Adrenal gland (tissue), 5 donors: Measurements from ENCODE around the gene DNMBP.

ENCODE experiments used
- CTCF ChIP-seq, 6 experiments: fragments of 450-650 bp in 4 of 6; fragments of 200-600 bp in 2 of 6; sonication (generic) in 1 of 6; IDR thresholded peaks; 1 replicate in 5 of 6; 2 replicates in 1 of 6; pipeline versions ENCODE4 v1.5.1 to v1.8.0; 2016 to 2021; ENCODE audit warnings: antibody characterized with exemption in 6 of 6, mild to moderate bottlenecking in 2 of 6, moderate library complexity in 1 of 6
- POLR2A ChIP-seq, 2 donors: fragments of 450-650 bp; IDR thresholded peaks; one replicate each; pipeline ENCODE4 v1.6.1; 2017; ENCODE audit warnings: antibody characterized with exemption in 2 of 2, mild to moderate bottlenecking in 2 of 2, moderate library complexity in 1 of 2
- donor health status: DM: no; HTN: no; CAD: no.

- TF ChIP-seq CTCF (IDR thresholded peaks at IDR 0.05) (no peak), POLR2A (IDR thresholded peaks at IDR 0.05) (no peak)
Observed at GRCh38 chr10:99883523-99883922, 126.2 kb downstream of the DNMBP start.
